Measurements from ENCODE around the gene C6orf136.

DNA sequence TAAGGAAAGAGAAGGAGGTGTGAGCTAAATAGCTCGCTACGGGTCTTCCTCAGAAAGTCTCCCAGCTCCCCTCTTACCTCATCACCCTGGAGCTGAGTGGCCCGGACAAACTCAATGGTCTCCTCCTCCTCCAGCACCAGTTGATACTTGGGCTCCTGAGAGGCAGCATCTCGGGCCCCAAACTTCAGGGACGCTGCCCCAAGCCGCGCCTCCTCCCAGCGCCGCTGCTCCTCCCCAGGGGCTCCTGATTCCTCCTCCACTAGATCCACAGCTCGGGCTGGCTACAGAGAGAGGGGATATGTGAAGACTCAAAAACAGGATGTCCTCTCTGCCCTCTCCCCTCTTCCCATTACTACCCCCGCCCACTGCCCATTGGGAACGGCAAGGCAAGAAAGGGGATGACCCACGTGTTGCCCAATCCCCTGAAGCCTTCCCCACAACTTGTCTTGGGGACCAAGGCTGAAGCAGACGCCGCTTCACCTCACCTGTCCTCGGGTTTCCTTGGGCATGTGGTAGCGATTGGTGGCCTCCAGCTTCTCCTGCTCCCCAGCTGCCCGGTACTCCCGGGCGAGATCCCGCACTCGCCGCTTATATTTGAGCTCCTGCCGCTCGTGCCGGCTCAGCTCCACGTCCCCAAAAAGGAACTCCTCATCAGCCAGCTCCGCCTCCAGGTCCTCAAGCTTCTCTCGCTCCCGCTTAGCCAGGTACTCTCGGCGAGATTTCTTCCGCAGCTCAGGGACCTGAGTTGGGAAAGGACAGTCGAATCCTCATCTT, 18.2 kb downstream of the C6orf136 start:
- TF ChIP-seq, protein P1, sequence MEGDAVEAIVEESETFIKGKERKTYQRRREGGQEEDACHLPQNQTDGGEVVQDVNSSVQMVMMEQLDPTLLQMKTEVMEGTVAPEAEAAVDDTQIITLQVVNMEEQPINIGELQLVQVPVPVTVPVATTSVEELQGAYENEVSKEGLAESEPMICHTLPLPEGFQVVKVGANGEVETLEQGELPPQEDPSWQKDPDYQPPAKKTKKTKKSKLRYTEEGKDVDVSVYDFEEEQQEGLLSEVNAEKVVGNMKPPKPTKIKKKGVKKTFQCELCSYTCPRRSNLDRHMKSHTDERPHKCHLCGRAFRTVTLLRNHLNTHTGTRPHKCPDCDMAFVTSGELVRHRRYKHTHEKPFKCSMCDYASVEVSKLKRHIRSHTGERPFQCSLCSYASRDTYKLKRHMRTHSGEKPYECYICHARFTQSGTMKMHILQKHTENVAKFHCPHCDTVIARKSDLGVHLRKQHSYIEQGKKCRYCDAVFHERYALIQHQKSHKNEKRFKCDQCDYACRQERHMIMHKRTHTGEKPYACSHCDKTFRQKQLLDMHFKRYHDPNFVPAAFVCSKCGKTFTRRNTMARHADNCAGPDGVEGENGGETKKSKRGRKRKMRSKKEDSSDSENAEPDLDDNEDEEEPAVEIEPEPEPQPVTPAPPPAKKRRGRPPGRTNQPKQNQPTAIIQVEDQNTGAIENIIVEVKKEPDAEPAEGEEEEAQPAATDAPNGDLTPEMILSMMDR (conservative IDR thresholded peaks at IDR 0.05), result no peak
- no peak for TF ChIP-seq ZFX (IDR thresholded peaks at IDR 0.05)

Data from C4-2B (cell line).